ENCODE measurements around the gene IL25.
A peak's percentile ranks its signal among the peaks of the same experiment; 100 is the strongest.

IL25 gene

GRCh38 chr14:23366426-23366921 is 6.1 kb upstream of the IL25 start:
- no peak for TF ChIP-seq CTCF (conservative IDR thresholded peaks at IDR 0.05; ENCODE audit: low read depth)
- DNase-seq (ENCODE audit: low spot score): peak; percentile 80
- H3K27ac ChIP-seq: peak overlapping the region; percentile 97
- ChIA-PET CTCF (interaction anchor here (0.6 to 1.9 kb wide), 4 partner anchors 13 to 27 kb away, joined by 3 to 13 read pairs (median 6); partner anchors contain the start of gene SLC22A17), POLR2A (ENCODE audit: low non-redundant PET) (interaction anchor here (0.7 to 1.2 kb wide), 2 partner anchors 9 to 110 kb away, joined by 3 read pairs; no protein-coding TSS in a partner anchor)

- H3K27ac ChIP-seq: no peak overlapping the region
- no peak for TF ChIP-seq CTCF (conservative IDR thresholded peaks at IDR 0.05; ENCODE audit: low read depth)
- no peak for DNase-seq (ENCODE audit: low spot score)
- CTCF ChIA-PET: interaction anchor here (0.8 to 1.9 kb wide), 3 partner anchors 8 to 18 kb away, joined by 3 to 10 read pairs (median 4); no protein-coding TSS in a partner anchor
- POLR2A ChIA-PET (ENCODE audit: low non-redundant PET): interaction anchor here (1.0 kb wide), 1 partner anchor 13 kb away, joined by 3 read pairs; no protein-coding TSS in a partner anchor
Measured at GRCh38 chr14:23370221-23370620, 2.4 kb upstream of the IL25 start.

- H3K27ac ChIP-seq: no peak overlapping the region
- DNase-seq (ENCODE audit: low spot score): no peak
- no peak for TF ChIP-seq CTCF (conservative IDR thresholded peaks at IDR 0.05; ENCODE audit: low read depth)
- POLR2A ChIA-PET (ENCODE audit: low non-redundant PET): no interaction called here
- CTCF ChIA-PET: no interaction called here
Measured at GRCh38 chr14:23371865-23372264, 744 bp upstream of the IL25 start.

- ChIA-PET CTCF (interaction anchor here (0.6 to 0.8 kb wide), 2 partner anchors 27 to 73 kb away, joined by 3 to 9 read pairs; no protein-coding TSS in a partner anchor), POLR2A (ENCODE audit: low non-redundant PET) (no interaction called here)
- TF ChIP-seq CTCF (conservative IDR thresholded peaks at IDR 0.05; ENCODE audit: low read depth): no peak
- DNase-seq (ENCODE audit: low spot score): no peak
- no peak overlapping the region for H3K27ac ChIP-seq
Measured at GRCh38 chr14:23373041-23373440, 432 bp downstream of the IL25 start.

GRCh38 chr14:23375527-23376251 is 3.1 kb downstream of the IL25 start:
- no peak for DNase-seq (ENCODE audit: low spot score)
- H3K27ac ChIP-seq: no peak overlapping the region
- POLR2A ChIA-PET (ENCODE audit: low non-redundant PET): no interaction called here
- CTCF ChIA-PET: interaction anchor here (0.5 to 0.9 kb wide), 4 partner anchors 16 to 201 kb away, joined by 3 to 8 read pairs (median 4); no protein-coding TSS in a partner anchor
- no peak for TF ChIP-seq CTCF (conservative IDR thresholded peaks at IDR 0.05; ENCODE audit: low read depth)

GRCh38 chr14:23376482-23377197 is 4.0 kb downstream of the IL25 start, which contains the start of gene CMTM5:
CMTM5 (plus strand) TSS chr14:23377046; CDS start chr14:23377252, 206 bp downstream.
- ChIA-PET POLR2A (ENCODE audit: low non-redundant PET) (no interaction called here), CTCF (interaction anchor here (0.6 to 0.8 kb wide), 2 partner anchors 50 to 126 kb away, joined by 3 to 5 read pairs; no protein-coding TSS in a partner anchor)
- no peak within 1 kb of the TSS for H3K27ac ChIP-seq
- DNase-seq (ENCODE audit: low spot score): no peak
- no peak for TF ChIP-seq CTCF (conservative IDR thresholded peaks at IDR 0.05; ENCODE audit: low read depth)

All from RWPE1 (cell line).